ENCODE data around the gene PTGDS. TPM values are rescaled to one million over a fixed set of nuclear protein-coding genes. Genes with fewer than 3 reads are reported as not detected.

The PTGDS gene
- total RNA-seq, 1 experiment from 2014 or later = not detected

DNA sequence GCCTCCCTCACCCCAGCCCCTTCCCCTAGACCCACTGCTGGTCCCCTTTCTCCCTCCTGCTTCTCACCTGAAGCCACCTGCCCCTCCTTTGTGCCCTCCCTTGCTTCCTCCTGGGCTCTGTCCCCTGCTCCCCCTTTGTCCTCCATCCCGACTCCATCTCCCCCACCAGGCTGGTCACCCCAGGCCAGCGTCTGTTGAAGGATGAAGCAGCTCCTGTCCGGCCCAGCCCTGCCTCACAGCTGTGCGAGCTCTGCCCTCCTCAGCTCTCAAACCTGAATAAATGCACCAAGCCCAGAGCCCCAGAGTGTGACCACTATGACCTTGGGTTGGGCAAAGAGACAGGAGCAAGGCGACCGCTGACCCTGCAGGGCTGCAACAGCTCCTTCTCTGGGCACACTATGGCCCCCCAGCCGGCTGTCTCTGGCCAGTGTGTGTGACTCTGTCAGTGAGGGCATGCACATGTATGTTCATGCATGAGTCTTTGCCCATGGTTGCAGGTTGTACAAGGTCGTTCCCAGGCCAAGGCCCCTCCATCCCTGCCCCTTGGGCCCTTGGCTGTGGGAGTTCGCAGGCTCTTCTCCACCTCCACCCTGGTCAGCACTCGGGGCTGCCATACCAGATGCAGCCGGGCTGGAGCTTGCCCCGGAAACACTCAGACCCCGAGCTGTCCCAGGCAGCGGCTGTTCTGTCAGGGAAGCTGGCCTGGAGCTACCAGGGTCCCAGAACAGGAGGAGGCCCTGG lies 21.9 kb upstream of the PTGDS start:
- in situ Hi-C loops (cut with HindIII; ENCODE audit: low pct_unique_long_range_greater_than_20kb, low sequenced_read_pairs) = no loop called here
- no peak for DNase-seq (ENCODE audit: low read depth)

DNA sequence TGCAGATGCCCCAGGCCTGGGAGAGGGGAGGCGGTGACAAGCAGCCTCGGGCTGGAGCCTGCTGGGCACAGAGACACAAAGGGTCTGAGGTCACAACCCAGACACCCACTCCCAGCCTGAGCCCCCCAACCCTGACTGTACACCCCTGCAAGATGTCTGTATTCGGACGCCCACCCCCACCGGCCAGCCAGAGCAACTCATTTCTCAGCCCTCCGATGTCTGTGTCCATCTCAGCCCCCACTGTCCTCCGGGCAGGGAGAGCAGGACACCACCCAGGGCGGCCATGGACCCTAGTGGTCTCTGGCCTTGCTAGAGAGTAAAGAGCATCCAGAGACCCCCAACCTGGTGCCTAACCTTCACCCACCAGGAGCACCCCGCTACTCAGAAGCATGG lies 21.4 kb upstream of the PTGDS start:
- no peak for DNase-seq (ENCODE audit: low read depth)
- in situ Hi-C loops (cut with HindIII; ENCODE audit: low pct_unique_long_range_greater_than_20kb, low sequenced_read_pairs) = no loop called here

DNA sequence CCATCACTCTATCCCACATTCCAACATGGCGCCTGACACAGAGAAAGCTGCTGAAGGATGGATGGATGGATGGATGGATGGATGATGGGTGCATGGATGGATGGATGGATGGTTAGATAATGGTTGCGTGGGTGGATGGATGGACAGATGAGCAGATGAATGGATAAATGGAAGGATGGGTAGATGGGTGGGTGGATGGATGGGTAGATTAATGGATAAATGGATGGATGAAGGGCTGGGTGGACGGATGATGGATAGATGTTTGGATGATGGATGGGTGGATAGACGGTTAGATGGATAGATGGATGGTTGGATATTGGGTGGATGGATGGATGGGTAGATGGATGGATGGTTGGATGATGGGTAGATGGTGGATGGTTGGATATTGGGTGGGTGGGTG lies 20.7 kb upstream of the PTGDS start:
- in situ Hi-C loops (cut with HindIII; ENCODE audit: low pct_unique_long_range_greater_than_20kb, low sequenced_read_pairs) = no loop called here
- no peak for DNase-seq (ENCODE audit: low read depth)

DNA sequence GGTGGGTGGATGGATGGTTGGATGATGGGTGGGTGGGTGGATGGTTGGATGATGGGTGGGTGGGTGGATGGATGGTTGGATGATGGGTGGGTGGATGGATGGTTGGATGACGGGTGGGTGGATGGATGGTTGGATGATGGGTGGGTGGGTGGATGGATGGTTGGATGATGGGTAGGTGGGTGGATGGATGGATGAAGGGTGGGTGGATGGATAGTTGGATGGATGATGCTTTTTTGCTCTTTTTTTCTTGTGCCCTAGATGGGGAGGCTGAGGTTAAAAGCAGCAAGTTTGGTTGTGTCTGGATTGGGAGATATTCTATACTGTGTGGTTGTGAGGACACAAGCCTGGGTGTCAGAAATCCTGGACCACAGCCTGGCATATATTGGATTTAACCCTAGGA lies 19.8 kb upstream of the PTGDS start:
- DNase-seq (ENCODE audit: low read depth) = no peak
- in situ Hi-C loops (cut with HindIII; ENCODE audit: low pct_unique_long_range_greater_than_20kb, low sequenced_read_pairs) = no loop called here

DNA sequence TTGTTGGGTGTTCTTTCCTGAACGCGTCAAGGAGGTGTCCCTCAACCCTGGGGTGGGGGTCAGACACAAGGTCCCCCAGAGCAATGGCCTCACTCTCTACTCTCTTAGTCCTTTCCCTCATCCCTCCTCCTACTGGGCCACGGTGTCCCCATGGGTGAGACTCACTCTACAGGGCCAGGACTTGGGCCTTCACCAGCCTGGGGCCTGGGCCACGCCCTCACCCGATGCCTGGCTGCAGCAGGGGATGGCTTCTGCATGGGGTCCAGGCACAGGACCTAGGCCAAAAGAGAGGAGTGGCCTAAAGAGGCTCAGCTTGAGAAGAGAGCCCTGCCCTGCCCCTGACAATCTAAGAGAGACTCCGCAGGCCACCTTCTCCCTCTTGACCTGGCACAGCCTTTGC lies 19.4 kb upstream of the PTGDS start:
- DNase-seq (ENCODE audit: low read depth) = no peak
- in situ Hi-C loops (cut with HindIII; ENCODE audit: low pct_unique_long_range_greater_than_20kb, low sequenced_read_pairs) = no loop called here

DNA sequence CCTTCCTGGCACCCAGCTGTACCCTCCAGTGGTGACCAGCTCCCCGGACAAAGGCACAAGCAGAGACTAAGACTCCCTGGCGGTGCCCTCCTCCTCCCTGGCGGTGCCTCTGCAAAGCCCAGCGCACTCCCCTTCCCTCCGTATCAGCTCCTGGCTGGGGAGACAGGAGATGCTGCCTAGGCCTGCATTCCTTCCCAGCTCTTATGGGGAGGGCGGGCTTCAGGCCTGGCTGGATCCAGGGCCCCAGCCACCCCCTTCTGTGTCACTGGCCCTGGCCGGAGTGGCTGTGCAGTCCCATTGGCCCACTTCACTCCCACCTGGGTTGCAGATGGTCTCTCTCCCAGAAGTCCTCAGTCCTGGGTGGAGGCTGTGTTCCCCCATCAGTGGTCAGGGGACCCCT lies 18.8 kb upstream of the PTGDS start:
- in situ Hi-C loops (cut with HindIII; ENCODE audit: low pct_unique_long_range_greater_than_20kb, low sequenced_read_pairs) = no loop called here
- DNase-seq (ENCODE audit: low read depth) = no peak

DNA sequence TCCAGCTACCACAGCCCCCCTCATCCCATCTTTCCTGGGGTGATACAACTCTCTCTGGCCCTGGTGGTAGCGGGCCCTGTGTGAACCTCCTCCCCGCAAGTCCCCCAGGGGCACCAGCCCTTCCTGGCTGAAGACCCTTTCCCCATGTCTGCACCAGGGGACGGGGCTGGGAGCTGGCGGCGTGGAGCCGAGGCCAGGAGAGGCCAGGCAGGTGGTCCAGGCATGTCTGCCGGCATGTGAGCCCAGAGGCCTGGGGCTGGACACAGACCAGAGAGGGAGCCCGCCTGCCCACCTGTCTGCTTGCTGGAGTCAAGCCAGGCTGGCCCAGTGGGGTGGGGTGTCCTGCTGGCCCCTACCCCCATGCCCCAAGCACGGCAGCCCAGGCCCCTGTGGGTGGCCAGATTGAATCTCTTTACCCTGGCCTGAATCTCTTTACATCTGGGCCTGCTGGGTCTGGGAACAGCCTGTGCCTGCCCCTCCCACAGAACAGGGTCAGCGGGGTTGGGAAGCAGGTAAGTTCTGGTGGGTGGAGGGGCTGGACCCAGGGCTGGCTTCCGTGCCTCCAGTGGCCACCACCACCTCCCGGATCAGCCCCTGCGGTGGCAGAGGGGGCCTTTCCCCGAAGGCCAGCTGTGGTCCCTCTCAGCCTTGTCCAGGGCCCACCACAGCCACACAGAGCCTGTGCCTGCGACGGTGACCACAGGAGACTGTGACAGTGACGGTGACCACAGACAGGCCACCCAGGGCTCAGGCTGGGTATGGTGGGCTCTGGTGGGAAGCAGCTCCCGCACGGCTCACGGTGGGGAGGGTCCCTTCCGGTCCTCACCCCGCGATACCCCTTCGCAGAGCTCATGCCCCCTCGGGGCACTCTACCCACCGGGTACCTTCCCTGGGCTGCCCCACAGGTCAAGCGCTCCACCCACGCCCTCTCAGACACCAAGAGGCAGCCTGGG lies 18.1 kb upstream of the PTGDS start:
- DNase-seq (ENCODE audit: low read depth) = no peak
- in situ Hi-C loops (cut with HindIII; ENCODE audit: low pct_unique_long_range_greater_than_20kb, low sequenced_read_pairs) = no loop called here

DNA sequence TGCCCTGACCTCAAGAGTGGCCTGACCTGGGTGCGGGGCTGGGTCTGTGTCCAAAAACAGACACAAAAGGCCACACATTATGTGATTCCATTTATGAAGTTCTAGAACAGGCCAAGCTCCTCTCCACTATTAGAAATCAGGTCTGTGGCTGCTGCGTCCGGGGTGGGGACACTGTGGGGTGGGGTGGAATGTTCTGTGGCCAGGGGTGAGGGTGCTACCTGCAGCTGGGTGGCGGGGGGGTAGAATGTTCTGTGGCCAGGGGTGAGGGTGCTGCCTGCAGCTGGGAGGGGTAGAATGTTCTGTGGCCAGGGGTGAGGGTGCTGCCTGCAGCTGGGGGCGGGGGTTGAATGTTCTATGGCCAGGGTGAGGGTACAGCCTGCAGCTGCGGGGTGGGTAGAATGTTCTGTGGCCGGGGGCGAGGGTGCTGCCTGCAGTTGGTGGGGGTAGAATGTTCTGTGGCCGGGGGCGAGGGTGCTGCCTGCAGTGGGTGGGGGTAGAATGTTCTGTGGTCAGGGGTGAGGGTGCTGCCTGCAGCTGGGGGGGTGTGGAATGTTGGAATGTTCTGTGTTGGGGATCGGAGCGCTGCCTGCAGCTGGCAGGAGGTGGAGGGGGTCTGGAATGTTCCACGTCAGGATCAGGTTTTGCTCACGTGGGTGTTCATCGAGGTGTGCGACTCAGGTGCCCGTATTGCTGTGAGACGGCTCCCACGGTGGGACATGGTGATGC lies 16.9 kb upstream of the PTGDS start:
- no peak for DNase-seq (ENCODE audit: low read depth)
- in situ Hi-C loops (cut with HindIII; ENCODE audit: low pct_unique_long_range_greater_than_20kb, low sequenced_read_pairs) = no loop called here

DNA sequence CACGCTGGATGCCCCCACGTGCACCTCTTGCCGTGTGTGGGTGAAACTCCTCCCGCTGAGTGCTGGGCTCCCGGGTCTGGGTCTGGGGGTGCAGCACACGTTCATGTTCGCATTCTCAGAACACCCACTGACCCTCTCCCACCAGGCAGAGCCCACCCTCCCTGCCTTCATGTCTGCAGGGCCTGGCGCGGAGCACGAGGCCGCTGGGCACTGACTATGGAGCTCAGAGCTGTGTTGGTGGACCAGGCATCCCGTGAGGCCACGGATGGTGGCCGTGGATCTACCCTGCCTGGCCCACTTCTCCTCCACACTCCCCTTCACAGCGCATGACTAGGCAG lies 16.4 kb upstream of the PTGDS start:
- in situ Hi-C loops (cut with HindIII; ENCODE audit: low pct_unique_long_range_greater_than_20kb, low sequenced_read_pairs) = no loop called here
- no peak for DNase-seq (ENCODE audit: low read depth)

DNA sequence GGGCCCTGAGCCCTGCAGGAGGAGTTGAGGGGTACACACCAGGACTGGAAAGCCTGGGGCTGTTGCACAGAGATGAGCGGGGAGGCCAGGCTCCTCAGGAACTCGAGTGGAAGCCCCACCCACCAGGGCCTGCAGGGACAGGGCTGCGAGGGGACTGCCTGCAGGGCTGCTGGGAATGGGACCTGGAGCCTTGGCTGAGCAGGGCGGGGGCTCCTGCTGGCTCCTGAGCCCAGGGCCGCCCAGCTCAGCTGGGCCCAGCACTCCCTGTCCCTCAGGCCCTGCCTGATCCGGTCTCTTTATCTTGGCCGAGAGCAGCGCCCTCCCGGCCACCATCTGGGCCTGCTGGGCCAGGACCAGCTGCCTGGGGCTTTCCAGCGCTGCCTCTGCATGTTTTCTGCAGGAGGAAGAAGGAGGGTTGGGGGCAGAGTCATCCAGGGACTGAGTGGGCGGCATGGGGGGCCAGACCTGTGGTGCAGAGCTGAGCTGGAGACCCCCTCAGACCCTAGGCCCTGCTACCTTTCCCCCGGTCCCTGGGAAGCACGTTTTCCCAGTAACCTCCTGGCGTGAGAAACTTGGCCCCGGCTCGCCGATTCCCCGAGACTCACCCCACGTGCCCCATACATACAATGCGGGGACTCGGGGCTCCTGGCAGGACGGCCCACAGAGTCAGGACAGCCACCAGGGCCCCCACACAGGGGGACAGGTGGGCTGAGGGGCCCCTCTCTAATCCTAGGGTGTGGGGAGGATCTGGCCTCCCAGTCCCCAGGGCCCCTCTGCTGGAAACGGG lies 15.8 kb upstream of the PTGDS start:
- in situ Hi-C loops (cut with HindIII; ENCODE audit: low pct_unique_long_range_greater_than_20kb, low sequenced_read_pairs) = no loop called here

DNA sequence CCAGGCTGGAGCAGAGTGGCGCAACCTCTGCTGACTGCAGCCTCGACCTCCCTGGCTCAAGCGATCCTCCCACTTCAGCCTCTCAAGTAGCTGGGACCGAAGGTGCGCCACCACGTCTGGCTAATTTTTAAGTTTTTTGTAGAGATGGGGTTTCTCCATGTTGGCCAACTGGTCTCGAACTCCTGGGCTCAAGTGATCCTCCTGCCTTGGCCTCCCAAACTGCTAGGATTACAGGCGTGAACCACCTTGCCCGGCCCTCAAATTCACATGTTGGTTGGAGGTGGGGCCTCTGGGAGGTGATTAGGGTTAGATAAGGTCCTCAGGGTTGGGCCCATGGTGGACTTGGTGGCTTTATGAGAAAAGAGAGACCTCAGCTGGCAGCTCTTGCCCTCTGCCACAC lies 15.1 kb upstream of the PTGDS start:
- in situ Hi-C loops (cut with HindIII; ENCODE audit: low pct_unique_long_range_greater_than_20kb, low sequenced_read_pairs) = no loop called here
- DNase-seq (ENCODE audit: low read depth) = no peak

More for the DNA sequence above, 15.8 kb upstream of the PTGDS start:
- no peak for DNase-seq (ENCODE audit: low read depth)

DNA sequence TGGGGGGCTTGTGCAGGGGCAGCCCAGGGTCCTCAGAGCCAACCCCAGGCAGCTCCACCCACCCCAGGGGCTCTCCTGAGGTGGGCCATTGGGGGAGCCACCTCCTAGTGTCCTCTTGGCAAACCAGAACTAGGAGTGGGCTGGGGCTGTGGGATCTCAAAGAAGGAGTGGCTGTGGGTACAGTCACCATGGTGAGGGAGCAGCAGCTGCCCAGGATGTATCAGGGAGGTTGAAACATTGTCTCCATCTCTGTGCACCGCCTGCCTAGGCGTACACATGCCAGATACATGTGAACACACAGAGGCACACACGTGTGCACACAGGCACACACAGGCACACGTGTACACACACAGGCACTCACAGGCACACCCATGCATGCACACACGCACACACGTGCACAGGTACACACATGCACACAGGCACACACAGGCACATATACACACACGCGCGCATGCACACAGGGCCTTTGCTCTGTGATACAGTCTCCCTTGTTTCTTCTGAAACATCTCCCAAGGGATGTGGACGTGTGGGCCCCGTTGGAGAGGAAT lies 14.5 kb upstream of the PTGDS start:
- in situ Hi-C loops (cut with HindIII; ENCODE audit: low pct_unique_long_range_greater_than_20kb, low sequenced_read_pairs) = no loop called here
- no peak for DNase-seq (ENCODE audit: low read depth)

DNA sequence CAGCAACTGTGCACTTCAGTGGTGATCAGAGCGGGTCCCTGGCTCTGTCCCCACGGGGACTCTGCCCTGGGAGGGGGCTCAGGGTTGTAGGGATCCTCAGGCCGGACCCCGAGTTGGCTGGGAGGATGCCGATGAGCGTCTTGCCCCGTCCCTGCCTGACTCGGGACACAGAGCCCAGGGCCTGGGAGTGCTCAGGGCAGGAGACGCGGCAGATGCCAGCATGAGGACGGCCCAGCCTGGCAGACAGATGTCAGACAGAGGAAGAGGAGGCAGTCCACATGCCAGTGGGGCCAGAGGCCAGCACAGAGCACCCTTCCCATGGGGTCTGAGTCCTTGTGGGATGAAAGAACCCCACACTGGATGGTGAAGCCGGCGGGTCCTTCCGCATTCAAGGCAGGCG lies 14.0 kb upstream of the PTGDS start:
- in situ Hi-C loops (cut with HindIII; ENCODE audit: low pct_unique_long_range_greater_than_20kb, low sequenced_read_pairs) = no loop called here
- no peak for DNase-seq (ENCODE audit: low read depth)

DNA sequence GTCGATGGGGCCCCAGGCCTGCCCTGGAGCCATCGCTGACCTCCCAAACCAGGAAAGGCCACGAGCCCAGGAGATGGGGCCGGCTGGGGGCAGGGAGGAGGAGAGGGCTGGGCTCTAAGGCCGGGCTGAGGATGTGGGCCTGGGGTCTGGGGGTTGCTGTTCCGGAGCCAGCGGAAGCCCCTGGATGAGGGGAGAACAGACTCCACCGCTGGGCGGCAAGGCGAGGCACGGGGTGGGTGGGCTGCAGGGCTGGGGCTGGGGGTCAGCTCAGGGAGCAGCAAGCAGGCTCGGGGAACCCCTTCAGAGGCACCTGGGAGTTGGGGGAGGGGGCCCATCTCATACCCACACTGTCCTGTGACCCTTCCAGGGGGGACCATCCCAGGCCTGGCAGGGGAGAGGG lies 13.6 kb upstream of the PTGDS start:
- in situ Hi-C loops (cut with HindIII; ENCODE audit: low pct_unique_long_range_greater_than_20kb, low sequenced_read_pairs) = no loop called here
- DNase-seq (ENCODE audit: low read depth) = no peak

DNA sequence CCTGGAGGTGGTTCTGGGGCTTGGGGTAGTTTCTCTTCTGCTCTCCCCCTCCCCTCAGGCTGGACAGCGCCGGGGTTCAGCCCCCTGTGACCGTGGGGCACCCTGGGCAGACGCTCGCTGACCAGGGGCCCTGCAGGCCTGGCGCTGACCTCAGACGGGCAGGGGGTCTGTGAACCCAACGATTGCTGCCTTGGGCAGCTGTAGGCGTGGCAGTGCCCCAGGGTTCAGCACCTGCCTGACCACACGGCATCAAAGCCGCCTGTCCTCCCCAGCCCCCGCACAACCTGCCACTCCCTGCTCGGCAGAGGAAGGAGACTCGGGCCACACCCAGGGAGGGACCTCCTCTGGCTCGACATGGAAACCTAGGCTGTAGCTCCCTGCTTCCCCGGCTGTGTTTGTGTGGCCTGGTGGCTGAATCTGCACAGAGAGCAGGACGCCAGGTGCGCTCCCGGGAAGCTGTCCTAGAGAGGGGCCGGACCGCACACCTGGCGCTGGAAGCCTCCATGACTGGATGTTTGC lies 13.1 kb upstream of the PTGDS start:
- in situ Hi-C loops (cut with HindIII; ENCODE audit: low pct_unique_long_range_greater_than_20kb, low sequenced_read_pairs) = no loop called here
- DNase-seq (ENCODE audit: low read depth) = no peak

DNA sequence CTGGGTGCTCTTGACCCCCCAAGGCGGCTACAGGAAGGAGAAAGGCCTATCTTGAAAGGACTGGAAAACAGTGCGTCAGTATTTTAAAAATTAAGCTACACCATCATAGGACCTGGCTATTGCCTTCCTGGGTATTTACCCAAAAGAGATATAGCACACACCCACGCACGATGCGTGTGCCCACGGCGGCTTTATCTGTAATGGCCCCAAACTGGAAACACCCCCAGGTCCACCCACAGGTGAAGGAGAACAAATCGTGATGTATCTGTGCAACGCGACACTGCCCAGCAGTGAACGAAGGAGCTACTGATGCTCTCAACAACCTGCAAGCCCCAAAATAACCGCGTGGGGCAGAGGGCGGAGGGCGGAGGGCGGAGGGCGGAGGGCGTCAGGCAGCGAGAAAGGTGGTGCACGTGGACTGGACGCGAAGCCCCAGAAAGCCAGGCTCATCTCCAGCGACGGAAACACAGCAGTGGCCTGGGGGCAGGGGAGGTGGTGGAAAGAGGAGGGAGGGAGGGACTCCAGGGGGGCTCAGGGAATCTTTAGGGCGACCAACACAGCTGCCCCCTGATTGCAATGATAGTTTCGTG lies 12.4 kb upstream of the PTGDS start:
- DNase-seq (ENCODE audit: low read depth) = no peak
- in situ Hi-C loops (cut with HindIII; ENCODE audit: low pct_unique_long_range_greater_than_20kb, low sequenced_read_pairs) = no loop called here

DNA sequence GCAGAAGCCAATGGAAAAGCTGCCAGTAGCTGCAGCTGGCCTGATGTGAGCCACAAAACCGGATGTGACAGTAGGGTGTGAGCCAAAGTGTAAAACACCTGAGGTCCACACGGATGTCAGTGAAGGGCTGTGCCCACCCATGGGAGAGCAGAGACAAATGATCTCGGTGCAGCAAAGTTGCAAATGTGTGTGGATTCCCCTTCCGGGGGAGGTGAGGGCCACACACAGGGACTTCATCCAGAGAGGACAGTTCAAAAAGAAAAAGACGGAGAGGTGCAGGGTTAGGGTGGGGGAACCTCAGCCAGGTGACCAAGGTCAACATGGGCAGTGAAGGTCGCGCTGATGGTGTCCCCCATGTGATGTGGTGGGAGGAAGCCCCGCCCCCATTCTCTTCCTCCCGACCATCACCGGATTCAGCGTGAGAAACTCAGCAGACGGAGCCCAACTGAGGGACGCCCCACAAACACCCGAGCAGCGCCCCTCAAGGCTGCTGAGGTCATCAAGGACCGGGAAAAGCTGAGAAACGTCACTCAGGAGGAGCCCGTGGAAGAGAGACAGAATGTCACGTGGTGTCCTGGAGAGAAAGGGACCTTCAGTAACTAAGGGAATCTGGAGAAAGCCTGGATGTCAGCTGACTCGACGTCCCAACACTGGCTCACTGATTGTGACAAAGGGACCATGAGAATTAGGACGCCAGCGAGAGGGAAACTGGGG lies 11.4 kb upstream of the PTGDS start:
- DNase-seq (ENCODE audit: low read depth) = no peak
- in situ Hi-C loops (cut with HindIII; ENCODE audit: low pct_unique_long_range_greater_than_20kb, low sequenced_read_pairs) = no loop called here

Data from Caki2 (cell line).